Ovary (tissue), 9 donors: ENCODE measurements around the gene OR51E2. TPM values are rescaled to one million over a fixed set of nuclear protein-coding genes. Genes with fewer than 3 reads are reported as not detected.

ENCODE experiments used
- DNase-seq, 5 donors: peaks; one replicate each; pipeline ENCODE4 v3.0.0-alpha.2; 2019 to 2020
- H3K27ac ChIP-seq, 2 donors: fragments of 200-600 bp; one replicate each; pipeline versions ENCODE4 v1.5.1 to v1.8.0; 2019 to 2022
- H3K27me3 ChIP-seq: fragments of 200-600 bp; one replicate; pipeline ENCODE4 v1.8.0; 2022
- H3K36me3 ChIP-seq: fragments of 200-600 bp; sonication (generic); one replicate; pipeline ENCODE4 v1.5.1; 2019
- H3K4me1 ChIP-seq: one replicate; pipeline ENCODE4 v1.8.1; 2013; ENCODE audit warnings: mild to moderate bottlenecking, moderate library complexity; ENCODE audit not compliant: insufficient read depth
- H3K4me3 ChIP-seq: fragments of 200-600 bp; sonication (generic); one replicate; pipeline ENCODE4 v1.5.1; 2017
- H3K9me3 ChIP-seq, 2 donors: fragments of 200-600 bp in 1 of 2; sonication (generic) in 1 of 2; one replicate each; pipeline versions ENCODE4 v1.5.1 to v1.8.1; 2013 to 2019; ENCODE audit warnings: mild to moderate bottlenecking in 1 of 2, moderate library complexity in 1 of 2
- CTCF ChIP-seq, 3 donors: fragments of 450-650 bp in 2 of 3; fragments of 200-600 bp in 1 of 3; IDR thresholded peaks; one replicate each; pipeline versions ENCODE4 v1.5.1 to v1.8.0; 2016 to 2022; ENCODE audit warnings: antibody characterized with exemption in 3 of 3, mild to moderate bottlenecking in 1 of 3
- EP300 ChIP-seq: sonication (generic); formaldehyde crosslinking; IDR thresholded peaks from one replicate; pipeline ENCODE4 v1.6.1; 2017; ENCODE audit warnings: antibody characterized with exemption
- POLR2A ChIP-seq: fragments of 450-650 bp; IDR thresholded peaks from one replicate; pipeline ENCODE4 v1.6.1; 2017; ENCODE audit warnings: antibody characterized with exemption, mild to moderate bottlenecking, moderate library complexity
- WGBS, 3 donors: extraction: QIAGEN DNeasy Blood & Tissue Kit in 1 of 3; methylation state at CpG; one replicate each; pipeline versions ENCODE4 v1.1.5 to v1.1.7; 2013 to 2017; 5-methylcytosine and 5-hydroxymethylcytosine counted together
- intact Hi-C, 4 donors: fragments of 100-400 bp; cut with DNase I; formaldehyde crosslinking; loops; one replicate each; pipeline versions ENCODE4 v1.11.0 to v1.15.1; 2022 to 2023
- polyA plus RNA-seq, 2 donors: library from polyadenylated mRNA; stranded (reverse); fragments of 200-250 nt in 1 of 2; fragments of 350-450 nt in 1 of 2; fragmentation: Illumina TruSeq in 1 of 2; extraction: RNeasy Lipid Tissue Mini Kit (QIAGEN cat#74804) in 1 of 2; gene quantifications; one replicate each; pipeline ENCODE4 v1.2.3, GENCODE V29; 2013 to 2014
- total RNA-seq, 7 donors: library from RNA; depleted of rRNA in 2 of 7; stranded (reverse); fragments of >200 nt in 2 of 7; fragmentation: NEBNext Ultra II Directional in 3 of 7; extraction: Animal tissue kit (Norgen Biotek cat#: 25700) in 3 of 7; gene quantifications; one replicate each; pipeline versions ENCODE4 v1.1.0 to v1.2.4, GENCODE V29; 2016 to 2023
- donor health status: DM: no; HTN: no; CAD: no; lungs with moderate emphysema.
- donor health status: DM: no; HTN: no; CAD: no.
- donor health status: Bipolar disorder and iron deficiency.
- donor health status: DM: yes; HTN: yes; CAD: no.
- donor health status: DM: no; HTN: no; CAD: no.
- donor health status: DM: yes; HTN: yes; CAD: no.

The OR51E2 gene
- total and polyA plus RNA-seq, 9 donors = 0.11 to 2.0 (median 0.46) TPM; not detected in 3

DNA sequence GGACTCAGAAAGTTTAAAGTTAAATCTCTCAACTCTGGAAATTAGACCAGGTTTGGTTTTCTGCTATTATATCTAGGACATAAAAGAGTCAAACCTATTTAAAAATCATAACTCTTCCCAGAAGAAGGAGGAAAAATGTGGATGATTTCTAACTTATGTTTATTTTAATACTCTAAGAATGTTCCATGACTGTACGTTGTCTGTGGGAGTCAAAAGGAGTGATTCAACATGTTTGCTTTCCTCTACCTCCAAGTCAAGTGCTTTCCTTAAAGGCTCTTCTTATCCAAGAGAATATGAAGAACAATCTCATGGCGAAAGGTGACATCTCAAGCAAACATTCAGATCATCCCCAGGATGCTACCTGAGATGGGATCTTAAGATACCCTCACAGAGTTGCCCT is 32.2 kb downstream of the OR51E2 start:
- H3K4me3 ChIP-seq = no peak overlapping the region
- no peak overlapping the region for H3K27ac ChIP-seq
- 52 to 54% (median 52%) methylated on average over 2 of the region's 2 CpGs for WGBS, 3 donors
- H3K9me3 ChIP-seq = no peaks in the 10 kb centered on the region
- TF ChIP-seq CTCF (IDR thresholded peaks at IDR 0.05) (no peak), EP300 (no peak), POLR2A (no peak)
- H3K4me1 ChIP-seq = no peaks in the 10 kb centered on the region
- DNase-seq = no peak
- intact Hi-C loops = no loop called here
- no peaks in the 10 kb centered on the region for H3K27me3 ChIP-seq
- no peaks in the 10 kb centered on the region for H3K36me3 ChIP-seq

GRCh38 chr11:4664786-4665185 is 32.9 kb downstream of the OR51E2 start:
- no peaks in the 10 kb centered on the region for H3K27me3 ChIP-seq
- H3K9me3 ChIP-seq = no peaks in the 10 kb centered on the region
- intact Hi-C loops = no loop called here
- no peak overlapping the region for H3K4me3 ChIP-seq
- H3K36me3 ChIP-seq = no peaks in the 10 kb centered on the region
- no peaks in the 10 kb centered on the region for H3K4me1 ChIP-seq
- WGBS, 3 donors = 76 to 89% (median 79%) methylated on average over 3 of the region's 3 CpGs
- no peak for TF ChIP-seq CTCF (IDR thresholded peaks at IDR 0.05)
- no peak for DNase-seq
- H3K27ac ChIP-seq = no peak overlapping the region

- no peak for DNase-seq
- H3K4me3 ChIP-seq = no peak overlapping the region
- no peaks in the 10 kb centered on the region for H3K36me3 ChIP-seq
- H3K27ac ChIP-seq = no peak overlapping the region
- 90 to 96% (median 95%) methylated on average over 3 of the region's 3 CpGs for WGBS, 3 donors
- TF ChIP-seq CTCF (IDR thresholded peaks at IDR 0.05) = no peak
- no peak for TF ChIP-seq EP300
- no peak for TF ChIP-seq POLR2A
- intact Hi-C loops = no loop called here
- H3K27me3 ChIP-seq = no peaks in the 10 kb centered on the region
- H3K9me3 ChIP-seq = no peaks in the 10 kb centered on the region
- H3K4me1 ChIP-seq = peaks cover under 1% of the 10 kb centered on the region
Observed at GRCh38 chr11:4664183-4664582, 33.5 kb downstream of the OR51E2 start.

GRCh38 chr11:4662876-4663275 is 34.8 kb downstream of the OR51E2 start:
- Histone ChIP-seq H3K27ac (no peak overlapping the region), H3K36me3 (no peaks in the 10 kb centered on the region), H3K27me3 (no peaks in the 10 kb centered on the region), H3K4me3 (no peak overlapping the region), H3K9me3 (no peaks in the 10 kb centered on the region), H3K4me1 (peaks cover 5% of the 10 kb centered on the region)
- WGBS, 3 donors = 91 to 95% (median 95%) methylated on average over 6 of the region's 6 CpGs
- DNase-seq = no peak
- no peak for TF ChIP-seq CTCF (IDR thresholded peaks at IDR 0.05)
- no peak for TF ChIP-seq EP300
- no peak for TF ChIP-seq POLR2A
- intact Hi-C loops = no loop called here
